Measurements from ENCODE around the gene CERS2. TPM values are rescaled to one million over a fixed set of nuclear protein-coding genes. Genes with fewer than 3 reads are reported as not detected.

The CERS2 gene
- total RNA-seq, 2 experiments from 2014 or later = 153 to 160 TPM

- ChIA-PET POLR2A (interaction anchor here (0.5 to 2.9 kb wide), 8 partner anchors 11 to 641 kb away, joined by 3 to 17 read pairs (median 3); partner anchors contain the start of genes CDC42SE1 and CERS2), CTCF (interaction anchor here (0.8 to 14.0 kb wide), 13 partner anchors 9 to 167 kb away, joined by 3 to 222 read pairs (median 5); partner anchors contain the start of genes ANXA9, C1orf56 and CERS2)
- Mint-ChIP-seq H3K27ac (peak within 1 kb of the TSS; percentile 97), H3K9me3 (no peaks in the 10 kb centered on the region), H3K4me3 (peak within 1 kb of the TSS; percentile 99), H3K36me3 (peaks cover 9% of the 10 kb centered on the region), H3K4me1 (ENCODE audit: low read depth) (peaks cover 78% of the 10 kb centered on the region), H3K27me3 (no peaks in the 10 kb centered on the region)
- intact Hi-C loops (cut with micrococcal nuclease) = loop anchor here (1.0 to 5.0 kb wide), 4 partner anchors 275 to 639 kb away; partner anchors contain the start of gene ENSA
- peak; percentile 62 for DNase-seq
Measured at GRCh38 chr1:151006327-151007052, 31.9 kb upstream of the CERS2 start, which contains the start of gene MINDY1. Gene MINDY1 (minus strand): TSS chr1:151006902. CDS start chr1:151002617, 4,285 bp downstream.

GRCh38 chr1:151005729-151006319 lies 31.2 kb upstream of the CERS2 start:
- DNase-seq = no peak
- Mint-ChIP-seq H3K36me3 (peaks cover 9% of the 10 kb centered on the region), H3K4me3 (peak overlapping the region; percentile 99), H3K27me3 (no peaks in the 10 kb centered on the region), H3K4me1 (ENCODE audit: low read depth) (peaks cover 78% of the 10 kb centered on the region), H3K9me3 (no peaks in the 10 kb centered on the region), H3K27ac (peak overlapping the region; percentile 97)
- ChIA-PET CTCF (interaction anchor here (0.6 to 14.0 kb wide), 13 partner anchors 8 to 166 kb away, joined by 3 to 222 read pairs (median 5); partner anchors contain the start of genes ANXA9, C1orf56 and CERS2), POLR2A (interaction anchor here (0.5 to 2.9 kb wide), 7 partner anchors 10 to 640 kb away, joined by 3 to 17 read pairs (median 3); partner anchors contain the start of genes CDC42SE1 and CERS2)
- intact Hi-C loops (cut with micrococcal nuclease) = loop anchor here (1.0 to 5.0 kb wide), 4 partner anchors 275 to 639 kb away; partner anchors contain the start of gene ENSA

GRCh38 chr1:151003180-151003579 lies 28.5 kb upstream of the CERS2 start:
- Mint-ChIP-seq H3K4me1 (ENCODE audit: low read depth) (peaks cover 73% of the 10 kb centered on the region), H3K36me3 (peaks cover 8% of the 10 kb centered on the region), H3K27me3 (no peaks in the 10 kb centered on the region), H3K9me3 (no peaks in the 10 kb centered on the region), H3K4me3 (peak overlapping the region; percentile 27), H3K27ac (peak overlapping the region; percentile 97)
- DNase-seq = no peak
- intact Hi-C loops (cut with micrococcal nuclease) = no loop called here
- ChIA-PET POLR2A (no interaction called here), CTCF (interaction anchor here (0.6 to 14.0 kb wide), 6 partner anchors 8 to 442 kb away, joined by 3 to 222 read pairs (median 4); partner anchors contain the start of genes ANXA9 and CERS2)

- POLR2A ChIA-PET = no interaction called here
- Mint-ChIP-seq H3K4me1 (ENCODE audit: low read depth) (peaks cover 69% of the 10 kb centered on the region), H3K36me3 (peaks cover 8% of the 10 kb centered on the region), H3K27ac (peak overlapping the region; percentile 97), H3K4me3 (peak overlapping the region; percentile 27), H3K9me3 (no peaks in the 10 kb centered on the region), H3K27me3 (no peaks in the 10 kb centered on the region)
- no peak for DNase-seq
- intact Hi-C loops (cut with micrococcal nuclease) = no loop called here
- CTCF ChIA-PET = interaction anchor here (0.9 to 14.0 kb wide), 3 partner anchors 9 to 442 kb away, joined by 3 to 222 read pairs (median 3); partner anchors contain the start of genes ANXA9 and CERS2
Measured at GRCh38 chr1:151002611-151003010, 28.0 kb upstream of the CERS2 start.

GRCh38 chr1:151002051-151002450 lies 27.4 kb upstream of the CERS2 start:
- DNase-seq = no peak
- H3K9me3 Mint-ChIP-seq = no peaks in the 10 kb centered on the region
- intact Hi-C loops (cut with micrococcal nuclease) = no loop called here
- peak overlapping the region; percentile 18 for H3K27ac Mint-ChIP-seq
- H3K27me3 Mint-ChIP-seq = no peaks in the 10 kb centered on the region
- CTCF ChIA-PET = interaction anchor here (1.2 to 14.0 kb wide), 2 partner anchors 10 to 24 kb away, joined by 3 to 222 read pairs; partner anchors contain the start of genes ANXA9 and CERS2
- H3K36me3 Mint-ChIP-seq = peaks cover 11% of the 10 kb centered on the region
- no peak overlapping the region for H3K4me3 Mint-ChIP-seq
- POLR2A ChIA-PET = interaction anchor here (1.1 kb wide), 1 partner anchor 238 kb away, joined by 3 read pairs; no protein-coding TSS in a partner anchor
- H3K4me1 Mint-ChIP-seq (ENCODE audit: low read depth) = peaks cover 63% of the 10 kb centered on the region

- intact Hi-C loops (cut with micrococcal nuclease) = no loop called here
- no peak overlapping the region for H3K4me3 Mint-ChIP-seq
- DNase-seq = no peak
- POLR2A ChIA-PET = interaction anchor here (1.1 kb wide), 1 partner anchor 237 kb away, joined by 3 read pairs; no protein-coding TSS in a partner anchor
- H3K36me3 Mint-ChIP-seq = peaks cover 13% of the 10 kb centered on the region
- H3K27me3 Mint-ChIP-seq = no peaks in the 10 kb centered on the region
- no peak overlapping the region for H3K27ac Mint-ChIP-seq
- peaks cover 58% of the 10 kb centered on the region for H3K4me1 Mint-ChIP-seq (ENCODE audit: low read depth)
- CTCF ChIA-PET = interaction anchor here (14.0 kb wide), 1 partner anchor 24 kb away, joined by 222 read pairs; the partner anchor contains the start of genes ANXA9 and CERS2
- H3K9me3 Mint-ChIP-seq = no peaks in the 10 kb centered on the region
Measured at GRCh38 chr1:151001602-151002001, 27.0 kb upstream of the CERS2 start.

- DNase-seq = no peak
- Mint-ChIP-seq H3K4me3 (no peak overlapping the region), H3K9me3 (no peaks in the 10 kb centered on the region), H3K36me3 (peaks cover 13% of the 10 kb centered on the region), H3K27me3 (no peaks in the 10 kb centered on the region), H3K27ac (peak overlapping the region; percentile 16), H3K4me1 (ENCODE audit: low read depth) (peaks cover 54% of the 10 kb centered on the region)
- intact Hi-C loops (cut with micrococcal nuclease) = no loop called here
- POLR2A ChIA-PET = interaction anchor here (0.7 kb wide), 1 partner anchor 54 kb away, joined by 3 read pairs; no protein-coding TSS in a partner anchor
- CTCF ChIA-PET = interaction anchor here (14.0 kb wide), 1 partner anchor 23 kb away, joined by 222 read pairs; the partner anchor contains the start of genes ANXA9 and CERS2
Measured at GRCh38 chr1:151000408-151000807, 25.8 kb upstream of the CERS2 start.

- no peak for DNase-seq
- POLR2A ChIA-PET = no interaction called here
Measured at GRCh38 chr1:150999926-151000325, 25.3 kb upstream of the CERS2 start.

GRCh38 chr1:150999051-150999674 lies 24.5 kb upstream of the CERS2 start:
- intact Hi-C loops (cut with micrococcal nuclease) = no loop called here
- CTCF ChIA-PET = interaction anchor here (1.1 to 14.0 kb wide), 3 partner anchors 14 to 33 kb away, joined by 4 to 222 read pairs (median 7); partner anchors contain the start of genes ANXA9 and CERS2
- peaks cover 47% of the 10 kb centered on the region for H3K4me1 Mint-ChIP-seq (ENCODE audit: low read depth)
- H3K27me3 Mint-ChIP-seq = no peaks in the 10 kb centered on the region
- no peaks in the 10 kb centered on the region for H3K9me3 Mint-ChIP-seq
- peaks cover 13% of the 10 kb centered on the region for H3K36me3 Mint-ChIP-seq
- H3K27ac Mint-ChIP-seq = peak overlapping the region; percentile 20
- POLR2A ChIA-PET = interaction anchor here (0.5 kb wide), 1 partner anchor 23 kb away, joined by 3 read pairs; no protein-coding TSS in a partner anchor
- no peak overlapping the region for H3K4me3 Mint-ChIP-seq
- DNase-seq = peak; percentile 47

More at GRCh38 chr1:150999926-151000325, 25.3 kb upstream of the CERS2 start:
- intact Hi-C loops (cut with micrococcal nuclease) = no loop called here
- no peaks in the 10 kb centered on the region for H3K9me3 Mint-ChIP-seq
- no peak overlapping the region for H3K4me3 Mint-ChIP-seq
- H3K27ac Mint-ChIP-seq = no peak overlapping the region
- peaks cover 13% of the 10 kb centered on the region for H3K36me3 Mint-ChIP-seq
- no peaks in the 10 kb centered on the region for H3K27me3 Mint-ChIP-seq
- peaks cover 52% of the 10 kb centered on the region for H3K4me1 Mint-ChIP-seq (ENCODE audit: low read depth)
- CTCF ChIA-PET = interaction anchor here (0.6 to 14.0 kb wide), 2 partner anchors 22 to 439 kb away, joined by 3 to 222 read pairs; partner anchors contain the start of genes ANXA9 and CERS2

GRCh38 chr1:150997949-150998348 lies 23.3 kb upstream of the CERS2 start:
- Mint-ChIP-seq H3K36me3 (peaks cover 13% of the 10 kb centered on the region), H3K4me3 (no peak overlapping the region), H3K27me3 (no peaks in the 10 kb centered on the region), H3K4me1 (ENCODE audit: low read depth) (peaks cover 37% of the 10 kb centered on the region), H3K9me3 (no peaks in the 10 kb centered on the region), H3K27ac (no peak overlapping the region)
- ChIA-PET POLR2A (no interaction called here), CTCF (interaction anchor here (1.4 to 14.0 kb wide), 3 partner anchors 8 to 20 kb away, joined by 7 to 222 read pairs (median 10); partner anchors contain the start of genes ANXA9, CERS2 and MINDY1)
- intact Hi-C loops (cut with micrococcal nuclease) = loop anchor here (2.0 kb wide), 1 partner anchor 19 kb away; no protein-coding TSS in a partner anchor
- no peak for DNase-seq
